NCI-H1092 treated with DMSO at 0.1 percent for 48 hours (cell line): Measurements from ENCODE around the gene CCDC69.
"Not testable (repeated sequence)": the region's sequence is repeated elsewhere in the genome, so short reads cannot be mapped to it uniquely, and the experiment has no call there.

Experiments
- DNase-seq: peaks from one replicate; lab custom pipeline; 2025; lab: John Stamatoyannopoulos, UW

Gene CCDC69

GRCh38 chr5:151192626-151193025 lies 31.3 kb downstream of the CCDC69 start:
- no peak for DNase-seq

GRCh38 chr5:151191661-151192060 lies 32.2 kb downstream of the CCDC69 start:
- no peak for DNase-seq

GRCh38 chr5:151189151-151189550 lies 34.7 kb downstream of the CCDC69 start:
- no peak for DNase-seq

- DNase-seq: no peak
These were observed 37.4 kb downstream of the CCDC69 start for GRCh38 chr5:151186538-151186937.

- no peak for DNase-seq
These were observed 37.8 kb downstream of the CCDC69 start for GRCh38 chr5:151186052-151186451.

- DNase-seq: no peak
These were observed 39.4 kb downstream of the CCDC69 start for GRCh38 chr5:151184316-151185042.

GRCh38 chr5:151183456-151184245 lies 40.2 kb downstream of the CCDC69 start:
- peak; percentile 19 for DNase-seq

- no peak for DNase-seq
These were observed 40.9 kb downstream of the CCDC69 start for GRCh38 chr5:151182976-151183375.

- no peak for DNase-seq
These were observed 41.4 kb downstream of the CCDC69 start for GRCh38 chr5:151182524-151182900.

GRCh38 chr5:151181818-151182523 lies 41.9 kb downstream of the CCDC69 start:
- DNase-seq: no peak

- DNase-seq: no peak
These were observed 43.6 kb downstream of the CCDC69 start for GRCh38 chr5:151180291-151180690.

- no peak for DNase-seq
These were observed 44.4 kb downstream of the CCDC69 start for GRCh38 chr5:151179489-151179840.

GRCh38 chr5:151178777-151179488 lies 45.0 kb downstream of the CCDC69 start:
- no peak for DNase-seq

- no peak for DNase-seq
These were observed 45.5 kb downstream of the CCDC69 start for GRCh38 chr5:151178372-151178771.

GRCh38 chr5:151176268-151176667 lies 47.6 kb downstream of the CCDC69 start:
- not testable (repeated sequence) for DNase-seq

GRCh38 chr5:151174612-151175101 lies 49.2 kb downstream of the CCDC69 start:
- DNase-seq: no peak

GRCh38 chr5:151173711-151174611 lies 49.9 kb downstream of the CCDC69 start:
- no peak for DNase-seq

- DNase-seq: no peak
These were observed 52.4 kb downstream of the CCDC69 start for GRCh38 chr5:151171529-151171928.

- no peak for DNase-seq
These were observed 55.1 kb downstream of the CCDC69 start for GRCh38 chr5:151168602-151169344.

- DNase-seq: no peak
These were observed 56.9 kb downstream of the CCDC69 start for GRCh38 chr5:151167022-151167421.
